GM13977 (cell line): Measurements from ENCODE around the gene PRICKLE1.
"Not testable (repeated sequence)": the region's sequence is repeated elsewhere in the genome, so short reads cannot be mapped to it uniquely, and the experiment has no call there.

ENCODE experiments used
- DNase-seq: peaks from one replicate; pipeline ENCODE4 v3.0.0; 2012; ENCODE audit warnings: low spot score
- CTCF ChIP-seq: IDR thresholded peaks from 2 replicates; pipeline ENCODE4 v1.5.1; 2012; ENCODE audit warnings: mild to moderate bottlenecking, control low read depth; ENCODE audit not compliant: insufficient read depth; ENCODE audit errors: extremely low read depth, missing control alignments
- in situ Hi-C: fragments of 300-500 bp; cut with MboI; formaldehyde crosslinking; loops from one replicate; pipeline ENCODE4 v1.12.0; 2022; ENCODE audit warnings: low sequenced_read_pairs, low pct_unique_long_range_greater_than_20kb, mixed read lengths, inconsistent platforms; ENCODE audit not compliant: unreplicated experiment

PRICKLE1 gene

GRCh38 chr12:42552822-42553221 is 36.7 kb downstream of the PRICKLE1 start:
- in situ Hi-C loops: no loop called here
- TF ChIP-seq CTCF: no peak
- no peak for DNase-seq

GRCh38 chr12:42550800-42551199 is 38.7 kb downstream of the PRICKLE1 start:
- no peak for TF ChIP-seq CTCF
- in situ Hi-C loops: no loop called here

GRCh38 chr12:42546709-42547108 is 42.8 kb downstream of the PRICKLE1 start:
- DNase-seq: no peak
- in situ Hi-C loops: no loop called here
- no peak for TF ChIP-seq CTCF

More at GRCh38 chr12:42550800-42551199, 38.7 kb downstream of the PRICKLE1 start:
- DNase-seq: no peak

- DNase-seq: no peak
- in situ Hi-C loops: no loop called here
- no peak for TF ChIP-seq CTCF
These were observed 47.6 kb downstream of the PRICKLE1 start for GRCh38 chr12:42541965-42542364.

GRCh38 chr12:42541308-42541707 is 48.2 kb downstream of the PRICKLE1 start:
- DNase-seq, in situ Hi-C loops: not testable (repeated sequence)

GRCh38 chr12:42539696-42540095 is 49.9 kb downstream of the PRICKLE1 start:
- no peak for TF ChIP-seq CTCF
- in situ Hi-C loops: no loop called here
- DNase-seq: no peak

GRCh38 chr12:42538203-42538602 is 51.3 kb downstream of the PRICKLE1 start:
- in situ Hi-C loops: no loop called here
- TF ChIP-seq CTCF: no peak
- no peak for DNase-seq
